ENCODE results near the gene ZCCHC24.

DNA sequence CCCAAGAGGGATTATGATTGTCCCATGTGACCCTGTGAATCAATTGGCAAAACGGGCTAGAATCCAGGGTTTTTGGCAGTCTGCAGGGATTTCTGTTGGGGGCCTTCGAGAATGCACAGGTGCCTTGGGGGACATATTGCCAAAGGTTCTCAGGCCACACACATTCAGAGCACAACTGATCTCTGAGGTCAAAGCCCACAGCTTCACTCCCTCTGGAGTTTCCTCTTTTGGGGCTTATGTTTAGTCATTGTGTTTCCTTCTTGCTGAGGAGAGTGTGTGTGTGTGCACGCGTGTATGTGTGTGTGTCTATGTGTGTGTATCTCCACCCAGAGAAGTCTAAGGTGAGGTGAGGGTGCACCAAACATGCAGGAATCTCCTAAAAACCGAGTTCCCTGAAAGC, 89.3 kb downstream of the ZCCHC24 start:
- no peak for TF ChIP-seq POLR2A (IDR thresholded peaks at IDR 0.05)
- TF ChIP-seq, protein P1, sequence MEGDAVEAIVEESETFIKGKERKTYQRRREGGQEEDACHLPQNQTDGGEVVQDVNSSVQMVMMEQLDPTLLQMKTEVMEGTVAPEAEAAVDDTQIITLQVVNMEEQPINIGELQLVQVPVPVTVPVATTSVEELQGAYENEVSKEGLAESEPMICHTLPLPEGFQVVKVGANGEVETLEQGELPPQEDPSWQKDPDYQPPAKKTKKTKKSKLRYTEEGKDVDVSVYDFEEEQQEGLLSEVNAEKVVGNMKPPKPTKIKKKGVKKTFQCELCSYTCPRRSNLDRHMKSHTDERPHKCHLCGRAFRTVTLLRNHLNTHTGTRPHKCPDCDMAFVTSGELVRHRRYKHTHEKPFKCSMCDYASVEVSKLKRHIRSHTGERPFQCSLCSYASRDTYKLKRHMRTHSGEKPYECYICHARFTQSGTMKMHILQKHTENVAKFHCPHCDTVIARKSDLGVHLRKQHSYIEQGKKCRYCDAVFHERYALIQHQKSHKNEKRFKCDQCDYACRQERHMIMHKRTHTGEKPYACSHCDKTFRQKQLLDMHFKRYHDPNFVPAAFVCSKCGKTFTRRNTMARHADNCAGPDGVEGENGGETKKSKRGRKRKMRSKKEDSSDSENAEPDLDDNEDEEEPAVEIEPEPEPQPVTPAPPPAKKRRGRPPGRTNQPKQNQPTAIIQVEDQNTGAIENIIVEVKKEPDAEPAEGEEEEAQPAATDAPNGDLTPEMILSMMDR (IDR thresholded peaks at IDR 0.05) = no peak

All from Peyer's patch (tissue), 4 donors.